Central memory CD8-positive, alpha-beta T cell (primary cell): ENCODE results near the gene DHRS7B.

Experiments used
- ATAC-seq: fragments of 150-1000 bp; cut with Tn5 transposase; replicated peaks from 2 replicates; pipeline ENCODE4 v1.10.0; 2022; ENCODE audit warnings: mild to moderate bottlenecking, moderate FRiP score, moderate number of reproducible peaks; ENCODE audit not compliant: poor library complexity, severe bottlenecking; ENCODE audit errors: extremely low read depth
- DNase-seq, 2 donors: peaks; one replicate each; pipeline ENCODE4 v3.0.0; 2021; ENCODE audit warnings: low spot score in 2 of 2
- H3K27ac Mint-ChIP-seq: one replicate; pipeline ENCODE4 v1.8.0; 2022; ENCODE audit warnings: low read depth, mild to moderate bottlenecking, moderate library complexity, mixed read lengths
- H3K27me3 Mint-ChIP-seq: one replicate; pipeline ENCODE4 v1.8.0; 2022; ENCODE audit warnings: mixed read lengths
- H3K36me3 Mint-ChIP-seq: one replicate; pipeline ENCODE4 v1.8.0; 2022; ENCODE audit warnings: mild to moderate bottlenecking, moderate library complexity, mixed read lengths; ENCODE audit not compliant: insufficient read depth
- H3K4me1 Mint-ChIP-seq: one replicate; pipeline ENCODE4 v1.8.0; 2022; ENCODE audit warnings: mixed read lengths
- H3K4me3 Mint-ChIP-seq: one replicate; pipeline ENCODE4 v1.8.0; 2022; ENCODE audit warnings: mild to moderate bottlenecking, moderate library complexity, mixed read lengths
- H3K9me3 Mint-ChIP-seq: one replicate; pipeline ENCODE4 v1.8.0; 2022; ENCODE audit warnings: mixed read lengths

The DHRS7B gene

DNA sequence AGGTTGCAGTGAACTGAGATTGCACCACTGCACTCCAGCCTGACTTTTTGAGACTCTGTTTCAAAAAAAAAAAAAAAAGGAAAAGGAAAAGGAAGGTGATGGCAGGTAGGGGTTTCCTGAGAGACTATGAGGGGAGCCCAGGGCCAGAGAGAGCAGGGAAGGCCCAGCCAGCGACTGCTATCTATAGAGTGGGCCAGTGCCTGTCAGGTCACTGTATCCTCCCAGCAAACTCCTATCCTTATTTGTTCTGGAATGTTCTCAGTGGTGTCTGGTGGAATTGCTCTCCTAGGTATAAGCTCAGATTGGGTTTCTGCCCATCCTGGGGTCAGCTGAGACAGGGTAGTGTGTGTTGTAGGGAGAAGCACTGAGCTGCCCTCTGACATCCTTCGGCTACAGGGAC, 102.1 kb downstream of the DHRS7B start:
- DNase-seq (no peak), ATAC-seq (no peak)
- peaks cover 8% of the 10 kb centered on the region for H3K9me3 Mint-ChIP-seq
- no peaks in the 10 kb centered on the region for H3K27me3 Mint-ChIP-seq
- H3K4me1 Mint-ChIP-seq, result no peaks in the 10 kb centered on the region
- H3K4me3 Mint-ChIP-seq, result no peak overlapping the region
- H3K36me3 Mint-ChIP-seq, result peaks cover 2% of the 10 kb centered on the region
- H3K27ac Mint-ChIP-seq, result no peak overlapping the region

DNA sequence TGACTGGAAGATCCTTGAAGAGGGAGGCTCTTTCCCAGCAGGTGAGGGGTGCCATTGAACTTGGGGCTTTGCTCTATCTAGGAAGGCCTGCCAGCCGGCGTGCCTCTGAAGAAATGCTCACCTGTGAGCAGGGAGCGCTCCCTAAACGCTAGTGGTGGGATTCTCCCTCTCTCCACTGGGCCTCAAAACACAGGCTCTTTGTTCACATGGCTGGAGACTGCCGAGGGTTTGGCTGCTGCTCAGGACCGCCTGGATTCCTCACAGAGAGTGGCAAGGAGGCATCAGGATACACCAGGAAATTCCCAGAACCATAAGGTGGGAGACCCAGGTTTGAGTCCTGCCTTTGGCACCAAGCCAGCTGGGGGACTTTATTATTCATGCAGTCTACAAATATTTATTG, 104.8 kb downstream of the DHRS7B start:
- no peaks in the 10 kb centered on the region for H3K27me3 Mint-ChIP-seq
- ATAC-seq (no peak), DNase-seq (no peak)
- H3K36me3 Mint-ChIP-seq, result peaks cover 2% of the 10 kb centered on the region
- H3K4me3 Mint-ChIP-seq, result no peak overlapping the region
- H3K9me3 Mint-ChIP-seq, result peaks cover 8% of the 10 kb centered on the region
- no peak overlapping the region for H3K27ac Mint-ChIP-seq
- no peaks in the 10 kb centered on the region for H3K4me1 Mint-ChIP-seq

GRCh38 chr17:21232033-21232749, 105.4 kb downstream of the DHRS7B start:
- Mint-ChIP-seq H3K27me3 (no peaks in the 10 kb centered on the region), H3K4me1 (no peaks in the 10 kb centered on the region), H3K27ac (no peak overlapping the region), H3K36me3 (peaks cover 4% of the 10 kb centered on the region), H3K9me3 (peaks cover 8% of the 10 kb centered on the region), H3K4me3 (no peak overlapping the region)
- ATAC-seq, result no peak
- no peak for DNase-seq

DNA sequence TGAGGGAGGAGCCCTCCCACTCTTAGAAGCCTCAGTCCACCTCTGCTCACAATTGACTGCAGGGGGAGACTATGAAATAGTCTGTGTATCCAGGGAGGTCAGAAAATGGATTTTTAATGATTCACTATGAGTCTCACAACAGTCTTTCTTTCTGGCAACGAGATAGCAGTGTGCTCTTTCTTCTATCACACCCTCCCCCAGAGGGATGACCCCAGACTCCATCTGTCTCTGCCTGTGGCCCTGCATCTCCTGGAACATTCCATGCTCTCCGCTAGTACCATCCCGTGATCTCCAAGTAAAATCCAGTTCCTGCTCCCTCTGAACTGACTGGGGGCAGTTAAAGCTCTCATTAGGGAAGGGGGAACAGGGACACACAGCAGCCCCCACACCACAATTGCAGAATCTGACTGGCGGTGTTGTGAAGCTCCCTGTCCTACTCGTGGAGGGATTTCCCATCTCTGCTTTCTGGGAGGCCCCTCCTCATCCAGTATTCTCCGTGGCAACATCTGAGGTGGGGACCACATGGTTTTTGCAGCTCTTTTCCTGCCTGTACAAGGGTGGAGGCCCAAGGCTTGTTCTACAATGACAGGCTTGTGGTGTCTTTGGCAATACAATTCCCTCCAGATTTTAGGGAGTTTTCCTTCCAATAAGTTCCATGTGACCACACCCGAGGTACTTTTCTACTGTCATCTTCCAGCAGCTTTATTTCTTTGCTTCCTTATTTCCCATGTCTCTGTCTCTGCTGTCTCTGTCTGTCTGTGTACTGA, 107.0 kb downstream of the DHRS7B start:
- Mint-ChIP-seq H3K36me3 (peaks cover 4% of the 10 kb centered on the region), H3K27ac (no peak overlapping the region), H3K4me3 (no peak overlapping the region), H3K9me3 (peaks cover 8% of the 10 kb centered on the region), H3K4me1 (no peaks in the 10 kb centered on the region), H3K27me3 (no peaks in the 10 kb centered on the region)
- DNase-seq, result no peak
- ATAC-seq, result no peak

DNA sequence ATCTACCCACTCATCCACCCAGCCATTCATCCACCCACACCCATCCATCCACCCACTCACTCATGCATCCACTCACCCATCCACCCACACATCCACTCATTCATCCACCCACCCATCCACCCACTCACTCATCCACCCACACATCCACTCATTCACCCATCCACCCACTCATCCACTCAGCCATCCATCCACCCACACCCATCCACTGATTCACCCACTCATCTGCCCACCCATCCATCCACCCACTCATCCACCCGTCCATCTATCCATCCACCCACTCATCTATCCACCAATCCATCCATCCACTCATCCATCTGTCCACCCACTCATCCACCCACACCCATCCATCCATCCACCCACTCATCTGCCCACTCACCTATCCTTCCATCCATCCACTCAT, 109.2 kb downstream of the DHRS7B start:
- H3K4me1 Mint-ChIP-seq, result no peaks in the 10 kb centered on the region
- peaks cover 7% of the 10 kb centered on the region for H3K36me3 Mint-ChIP-seq
- peaks cover 8% of the 10 kb centered on the region for H3K9me3 Mint-ChIP-seq
- H3K27ac Mint-ChIP-seq, result no peak overlapping the region
- H3K4me3 Mint-ChIP-seq, result no peak overlapping the region
- no peaks in the 10 kb centered on the region for H3K27me3 Mint-ChIP-seq
- DNase-seq (no peak), ATAC-seq (no peak)

DNA sequence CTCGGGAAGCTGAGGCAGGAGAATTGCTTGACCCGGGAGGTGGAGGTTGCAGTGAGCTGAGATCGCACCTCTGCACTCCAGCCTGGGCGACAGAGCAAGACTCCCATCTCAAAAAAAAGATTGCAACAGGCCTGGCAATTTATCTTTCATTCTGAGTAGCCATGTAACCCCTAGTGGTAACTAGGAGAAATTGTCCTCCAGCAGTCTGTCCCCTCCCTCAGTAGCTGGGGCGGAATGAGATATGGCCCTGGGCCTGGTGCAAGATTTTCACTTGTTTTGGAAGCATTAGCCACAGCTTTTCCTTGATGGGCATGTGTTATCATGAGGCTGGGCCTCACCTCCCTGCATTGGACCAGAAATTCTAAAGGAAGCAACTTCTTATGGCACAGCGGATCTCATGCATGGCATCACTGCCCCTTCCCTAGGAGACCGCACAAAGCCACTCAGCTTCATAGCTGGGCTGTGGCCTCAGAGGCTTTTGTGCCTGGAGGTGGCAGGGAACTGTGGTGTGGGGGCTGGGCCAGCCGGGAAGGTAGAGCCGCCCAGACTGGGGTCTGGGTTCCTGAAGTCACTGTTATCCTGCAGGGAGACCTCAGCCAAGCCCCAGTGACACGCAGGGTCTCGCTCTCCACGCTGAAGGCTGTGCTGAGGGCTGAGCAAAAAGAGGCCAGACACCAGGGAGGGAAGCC, 113.1 kb downstream of the DHRS7B start:
- DNase-seq, result no peak
- peaks cover 10% of the 10 kb centered on the region for H3K36me3 Mint-ChIP-seq
- H3K4me1 Mint-ChIP-seq, result no peaks in the 10 kb centered on the region
- no peaks in the 10 kb centered on the region for H3K9me3 Mint-ChIP-seq
- ATAC-seq, result peak; percentile 58
- no peak overlapping the region for H3K27ac Mint-ChIP-seq
- H3K4me3 Mint-ChIP-seq, result no peak overlapping the region
- no peaks in the 10 kb centered on the region for H3K27me3 Mint-ChIP-seq

- Mint-ChIP-seq H3K27me3 (no peaks in the 10 kb centered on the region), H3K36me3 (peaks cover 10% of the 10 kb centered on the region), H3K4me1 (no peaks in the 10 kb centered on the region), H3K27ac (no peak overlapping the region), H3K9me3 (no peaks in the 10 kb centered on the region), H3K4me3 (no peak overlapping the region)
- DNase-seq (no peak), ATAC-seq (no peak)
Observed at GRCh38 chr17:21240369-21241055, 113.7 kb downstream of the DHRS7B start.
